IMR-90 (cell line): ENCODE measurements around the gene LRP3. TPM values are rescaled to one million over a fixed set of nuclear protein-coding genes. Genes with fewer than 3 reads are reported as not detected.

Source experiments
- ATAC-seq: fragments of 200-7000 bp; cut with Tn5 transposase; 2 replicates; pipeline ENCODE4 v1.9.1; 2020; ENCODE audit warnings: low read depth, mild to moderate bottlenecking, moderate library complexity
- BruUV-seq: library from RNA; stranded (reverse); fragments of 400-500 nt; replicated peaks from 2 replicates; lab custom pipeline; 2021; lab: Mats Ljungman, UMichigan
- CTCF ChIA-PET: fragments of 300-600 bp; formaldehyde crosslinking; extraction: SDS; loops from one replicate; lab custom pipeline; 2021; ENCODE audit warnings: antibody characterized with exemption; lab: Yijun Ruan, JAX
- POLR2A ChIA-PET: fragments of 300-600 bp; sonication (Branson Sonifier 250); formaldehyde crosslinking; loops from one replicate; lab custom pipeline; 2022; ENCODE audit warnings: antibody characterized with exemption; ENCODE audit not compliant: unreplicated experiment; lab: Charles Lee
- DNase-seq: peaks from one replicate; pipeline ENCODE4 v3.0.0; 2013
- H2AFZ ChIP-seq: replicated peaks from 2 replicates; pipeline ENCODE3; 2013; ENCODE audit warnings: low read length, mild to moderate bottlenecking; ENCODE audit not compliant: poor library complexity
- H2AK5ac ChIP-seq: 2 replicates; pipeline ENCODE4 v1.6.1; 2013; ENCODE audit warnings: low read depth, low read length, inconsistent platforms
- H2AK9ac ChIP-seq: replicated peaks from 2 replicates; pipeline ENCODE3; 2013; ENCODE audit warnings: mild to moderate bottlenecking, low read depth, low read length, moderate library complexity; ENCODE audit not compliant: poor library complexity
- H2BK120ac ChIP-seq: 2 replicates; pipeline ENCODE4 v1.6.1; 2013; ENCODE audit warnings: low read depth, low read length, inconsistent platforms
- H2BK15ac ChIP-seq: 3 replicates; pipeline ENCODE4 v1.6.1; 2013; ENCODE audit warnings: low read depth, low read length, inconsistent platforms
- H2BK20ac ChIP-seq: 2 replicates; pipeline ENCODE4 v1.6.1; 2013; ENCODE audit warnings: low read depth, mild to moderate bottlenecking, inconsistent platforms, low read length, moderate library complexity
- H2BK5ac ChIP-seq: 2 replicates; pipeline ENCODE4 v1.6.1; 2013; ENCODE audit warnings: mild to moderate bottlenecking, low read depth, low read length, inconsistent platforms; ENCODE audit not compliant: poor library complexity, severe bottlenecking
- H3K14ac ChIP-seq: replicated peaks from 2 replicates; pipeline ENCODE4 v1.6.1; 2013; ENCODE audit warnings: low read depth, low read length, inconsistent platforms
- H3K18ac ChIP-seq: 2 replicates; pipeline ENCODE4 v1.6.1; 2013; ENCODE audit warnings: low read depth, low read length, control low read depth
- H3K23ac ChIP-seq: 2 replicates; pipeline ENCODE4 v1.6.1; 2013; ENCODE audit warnings: low read depth, low read length, inconsistent platforms
- H3K27ac ChIP-seq: 2 replicates; pipeline ENCODE4 v1.5.1; 2013; ENCODE audit warnings: mild to moderate bottlenecking, control low read depth, low read length; ENCODE audit not compliant: insufficient read depth
- H3K27me3 ChIP-seq: 2 replicates; pipeline ENCODE4 v1.6.1; 2013; ENCODE audit warnings: low read length; ENCODE audit not compliant: control insufficient read depth, insufficient read depth
- H3K36me3 ChIP-seq: 2 replicates; pipeline ENCODE4 v1.6.1; 2013; ENCODE audit warnings: low read length, mixed read lengths; ENCODE audit not compliant: control insufficient read depth, insufficient read depth
- H3K4ac ChIP-seq: 2 replicates; pipeline ENCODE4 v1.6.1; 2013; ENCODE audit warnings: low read depth, low read length, inconsistent platforms
- H3K4me1 ChIP-seq: 2 replicates; pipeline ENCODE4 v1.6.1; 2013; ENCODE audit warnings: low read length, mixed read lengths; ENCODE audit not compliant: control insufficient read depth, insufficient read depth
- H3K4me2 ChIP-seq: 2 replicates; pipeline ENCODE4 v1.6.1; 2013; ENCODE audit warnings: low read depth, mild to moderate bottlenecking, control low read depth, low read length, moderate library complexity
- H3K4me3 ChIP-seq: 2 replicates; pipeline ENCODE4 v1.5.1; 2013; ENCODE audit warnings: low read depth, mild to moderate bottlenecking, control low read depth, low read length, moderate library complexity; ENCODE audit not compliant: insufficient read depth
- H3K56ac ChIP-seq: 2 replicates; pipeline ENCODE4 v1.6.1; 2013; ENCODE audit warnings: low read length, inconsistent platforms; ENCODE audit not compliant: insufficient read depth; ENCODE audit errors: extremely low read depth
- H3K79me1 ChIP-seq, 2 experiments: 2 replicates each; pipeline ENCODE4 v1.6.1; 2013; ENCODE audit warnings: low read length in 2 of 2, inconsistent platforms in 1 of 2, low read depth in 1 of 2
- H3K9ac ChIP-seq: 2 replicates; pipeline ENCODE4 v1.6.1; 2013; ENCODE audit warnings: low read depth, low read length, control low read depth
- H3K9me1 ChIP-seq: 2 replicates; pipeline ENCODE4 v1.6.1; 2013; ENCODE audit warnings: low read length, inconsistent platforms; ENCODE audit not compliant: insufficient read depth
- H3K9me3 ChIP-seq: 2 replicates; pipeline ENCODE4 v1.6.1; 2013; ENCODE audit warnings: low read length; ENCODE audit not compliant: control insufficient read depth, insufficient read depth
- H4K20me1 ChIP-seq: 2 replicates; pipeline ENCODE4 v1.6.1; 2013; ENCODE audit warnings: low read length, inconsistent platforms; ENCODE audit not compliant: insufficient read depth
- H4K5ac ChIP-seq: 2 replicates; pipeline ENCODE4 v1.6.1; 2013; ENCODE audit warnings: mild to moderate bottlenecking, low read depth, low read length, control low read depth
- H4K8ac ChIP-seq, 2 experiments: 2 replicates each; pipeline ENCODE4 v1.6.1; 2013; ENCODE audit warnings: low read depth in 2 of 2, low read length in 2 of 2, control low read depth in 1 of 2, inconsistent platforms in 1 of 2
- H4K91ac ChIP-seq: 2 replicates; pipeline ENCODE4 v1.6.1; 2013; ENCODE audit warnings: low read depth, low read length, inconsistent platforms; ENCODE audit not compliant: insufficient read depth
- BHLHE40 ChIP-seq: fragments of 150-350 bp; IDR thresholded peaks from 2 replicates; pipeline ENCODE4 v1.6.1; 2016; ENCODE audit warnings: mild to moderate bottlenecking, low read depth, low read length
- MXI1 ChIP-seq: IDR thresholded peaks from 2 replicates; pipeline ENCODE4 v1.6.1; 2012; ENCODE audit warnings: low read depth, mild to moderate bottlenecking, low read length, moderate library complexity, borderline replicate concordance
- RAD21 ChIP-seq: IDR thresholded peaks from 2 replicates; pipeline ENCODE4 v1.6.1; 2012; ENCODE audit warnings: low read length, improper control_type of control experiment
- WGBS, 2 experiments: methylation state at CpG; one replicate each; pipeline versions ENCODE4 v1.1.5 to v1.1.7; 2013; ENCODE audit warnings: missing lambda C conversion rate in 2 of 2; ENCODE audit not compliant: insufficient read length in 1 of 2; ENCODE audit errors: extremely low coverage in 2 of 2; 5-methylcytosine and 5-hydroxymethylcytosine counted together
- dilution Hi-C: fragments of 300-500 bp; cut with HindIII; formaldehyde crosslinking; loops from one replicate; pipeline ENCODE4 v1.14.3; 2018; ENCODE audit warnings: low sequenced_read_pairs; ENCODE audit not compliant: unreplicated experiment
- in situ Hi-C: fragments of 300-500 bp; cut with MboI; formaldehyde crosslinking; loops from 3 replicates; pipeline ENCODE4 v1.14.3; 2019; ENCODE audit warnings: low sequenced_read_pairs, inconsistent platforms, mixed read lengths
- intact Hi-C: fragments of 100-400 bp; cut with micrococcal nuclease; formaldehyde crosslinking; loops from 2 replicates; pipeline ENCODE4 v1.10.0; 2022
- polyA plus RNA-seq, 3 experiments: library from polyadenylated mRNA; depleted of rRNA; stranded (reverse); fragments of >200 nt; gene quantifications; 2 replicates each; pipeline ENCODE4 v1.2.3, GENCODE V29; 2012; ENCODE audit warnings: low replicate concordance in 1 of 3
- total RNA-seq: library from RNA; depleted of rRNA; stranded (reverse); fragments of >200 nt; gene quantifications from 2 replicates; pipeline ENCODE4 v1.2.3, GENCODE V29; 2012
- TF ChIP-seq, protein P1 (sequence below): fragments of 150-350 bp; IDR thresholded peaks from 2 replicates; pipeline ENCODE4 v1.6.1; 2016; ENCODE audit warnings: low read depth, mild to moderate bottlenecking, low read length, moderate library complexity, borderline replicate concordance

The LRP3 gene
- total and polyA plus RNA-seq, 2 of the 4 experiments (the other 2 are of a cell fraction) = 8.4 to 20.2 TPM

DNA sequence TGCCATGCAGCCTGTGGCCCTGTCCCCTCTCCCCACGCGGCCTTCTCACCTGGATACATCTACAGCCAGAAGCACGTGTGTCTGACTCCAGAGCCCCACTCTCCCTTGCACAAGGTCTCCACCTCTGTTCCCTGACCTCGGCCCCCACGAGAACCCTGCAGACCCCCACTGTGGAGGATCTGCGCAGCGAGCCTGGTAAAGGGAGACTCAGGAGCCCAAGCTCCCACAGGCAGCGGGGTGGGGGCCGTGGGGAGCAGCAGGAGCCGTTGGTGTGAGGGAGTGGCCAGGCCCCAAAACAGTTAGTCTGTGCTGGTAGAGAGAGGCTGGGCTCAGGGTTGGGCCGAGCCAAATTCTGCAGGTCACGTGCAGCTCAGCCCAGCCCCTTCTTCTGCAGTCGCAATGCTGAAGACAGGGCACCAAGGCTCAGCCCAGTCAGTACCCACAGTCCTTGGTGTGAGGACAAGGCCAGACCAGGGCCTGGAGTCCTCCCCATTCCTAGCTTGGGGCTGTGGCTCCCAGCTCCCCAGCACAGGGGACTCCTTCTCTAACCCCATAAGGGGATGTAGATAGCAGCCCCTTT lies 60.2 kb downstream of the LRP3 start:
- Histone ChIP-seq H4K91ac (no peak overlapping the region), H2BK5ac (no peak overlapping the region), H2BK120ac (no peak overlapping the region), H2BK15ac (no peak overlapping the region), H3K27ac (no peak overlapping the region), H3K4me3 (no peak overlapping the region), H3K9me1 (0 out of 2 replicates have a peak, but pooled peaks cover 12% of the 10 kb centered on the region), H3K4ac (no peak overlapping the region), H3K56ac (no peak overlapping the region), H2AK9ac (no peak overlapping the region), H3K9ac (no peak overlapping the region), H3K36me3 (no peaks in the 10 kb centered on the region), H3K4me1 (no peaks in the 10 kb centered on the region), H3K18ac (no peak overlapping the region), H3K4me2 (no peak overlapping the region), H3K14ac (no peak overlapping the region), H2AK5ac (no peak overlapping the region), H3K79me1 (no peaks in the 10 kb centered on the region), H3K27me3 (peaks cover 12% of the 10 kb centered on the region), H4K20me1 (no peaks in the 10 kb centered on the region), H3K23ac (no peak overlapping the region), H2AFZ (no peak overlapping the region), H2BK20ac (no peak overlapping the region), H4K5ac (no peak overlapping the region), H3K9me3 (peaks cover 2% of the 10 kb centered on the region), H4K8ac (no peak overlapping the region)
- dilution Hi-C loops (no loop called here), in situ Hi-C loops (no loop called here), intact Hi-C loops (no loop called here)
- ChIA-PET CTCF (no interaction called here), POLR2A (interaction anchor here (0.6 kb wide), 1 partner anchor 29 kb away, joined by 3 read pairs; no protein-coding TSS in a partner anchor)
- ATAC-seq (no peak), DNase-seq (no peak)
- no TSS peak for BruUV-seq
- WGBS, 2 experiments = 25% methylated on average over 2 of the region's 13 CpGs; no CpG with 5 or more reads in 1 of the 2 experiments
- TF ChIP-seq BHLHE40 (no peak), MXI1 (no peak), RAD21 (no peak)
- TF ChIP-seq, protein P1, sequence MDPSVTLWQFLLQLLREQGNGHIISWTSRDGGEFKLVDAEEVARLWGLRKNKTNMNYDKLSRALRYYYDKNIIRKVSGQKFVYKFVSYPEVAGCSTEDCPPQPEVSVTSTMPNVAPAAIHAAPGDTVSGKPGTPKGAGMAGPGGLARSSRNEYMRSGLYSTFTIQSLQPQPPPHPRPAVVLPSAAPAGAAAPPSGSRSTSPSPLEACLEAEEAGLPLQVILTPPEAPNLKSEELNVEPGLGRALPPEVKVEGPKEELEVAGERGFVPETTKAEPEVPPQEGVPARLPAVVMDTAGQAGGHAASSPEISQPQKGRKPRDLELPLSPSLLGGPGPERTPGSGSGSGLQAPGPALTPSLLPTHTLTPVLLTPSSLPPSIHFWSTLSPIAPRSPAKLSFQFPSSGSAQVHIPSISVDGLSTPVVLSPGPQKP = no peak
